LNCaP clone FGC (cell line): Measurements from ENCODE around the gene OR5B21.

Experiments
- DNase-seq: peaks from one replicate; pipeline ENCODE4 v3.0.0-alpha.2; 2011; ENCODE audit warnings: low read depth
- H3K4me3 ChIP-seq: 2 replicates; pipeline ENCODE4 v1.5.1; 2011; ENCODE audit warnings: mild to moderate bottlenecking, low read depth, low read length, control low read depth
- TF ChIP-seq, protein P1 (sequence below): IDR thresholded peaks from 2 replicates; pipeline ENCODE4 v1.5.1; 2012; ENCODE audit warnings: mild to moderate bottlenecking; ENCODE audit not compliant: control insufficient read depth, insufficient read depth; ENCODE audit errors: extremely low read depth

Gene OR5B21

GRCh38 chr11:58497951-58498350 is 10.0 kb downstream of the OR5B21 start:
- no peak overlapping the region for H3K4me3 ChIP-seq
- no peak for DNase-seq
- TF ChIP-seq, protein P1, sequence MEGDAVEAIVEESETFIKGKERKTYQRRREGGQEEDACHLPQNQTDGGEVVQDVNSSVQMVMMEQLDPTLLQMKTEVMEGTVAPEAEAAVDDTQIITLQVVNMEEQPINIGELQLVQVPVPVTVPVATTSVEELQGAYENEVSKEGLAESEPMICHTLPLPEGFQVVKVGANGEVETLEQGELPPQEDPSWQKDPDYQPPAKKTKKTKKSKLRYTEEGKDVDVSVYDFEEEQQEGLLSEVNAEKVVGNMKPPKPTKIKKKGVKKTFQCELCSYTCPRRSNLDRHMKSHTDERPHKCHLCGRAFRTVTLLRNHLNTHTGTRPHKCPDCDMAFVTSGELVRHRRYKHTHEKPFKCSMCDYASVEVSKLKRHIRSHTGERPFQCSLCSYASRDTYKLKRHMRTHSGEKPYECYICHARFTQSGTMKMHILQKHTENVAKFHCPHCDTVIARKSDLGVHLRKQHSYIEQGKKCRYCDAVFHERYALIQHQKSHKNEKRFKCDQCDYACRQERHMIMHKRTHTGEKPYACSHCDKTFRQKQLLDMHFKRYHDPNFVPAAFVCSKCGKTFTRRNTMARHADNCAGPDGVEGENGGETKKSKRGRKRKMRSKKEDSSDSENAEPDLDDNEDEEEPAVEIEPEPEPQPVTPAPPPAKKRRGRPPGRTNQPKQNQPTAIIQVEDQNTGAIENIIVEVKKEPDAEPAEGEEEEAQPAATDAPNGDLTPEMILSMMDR: no peak

- DNase-seq: no peak
- TF ChIP-seq, protein P1: no peak
- no peak overlapping the region for H3K4me3 ChIP-seq
These were observed 12.0 kb downstream of the OR5B21 start for GRCh38 chr11:58495906-58496305.

GRCh38 chr11:58494101-58494500 is 13.8 kb downstream of the OR5B21 start:
- DNase-seq: no peak
- H3K4me3 ChIP-seq: no peak overlapping the region
- TF ChIP-seq, protein P1: no peak

GRCh38 chr11:58493676-58494075 is 14.2 kb downstream of the OR5B21 start:
- DNase-seq: no peak
- no peak overlapping the region for H3K4me3 ChIP-seq
- TF ChIP-seq, protein P1: no peak

DNA sequence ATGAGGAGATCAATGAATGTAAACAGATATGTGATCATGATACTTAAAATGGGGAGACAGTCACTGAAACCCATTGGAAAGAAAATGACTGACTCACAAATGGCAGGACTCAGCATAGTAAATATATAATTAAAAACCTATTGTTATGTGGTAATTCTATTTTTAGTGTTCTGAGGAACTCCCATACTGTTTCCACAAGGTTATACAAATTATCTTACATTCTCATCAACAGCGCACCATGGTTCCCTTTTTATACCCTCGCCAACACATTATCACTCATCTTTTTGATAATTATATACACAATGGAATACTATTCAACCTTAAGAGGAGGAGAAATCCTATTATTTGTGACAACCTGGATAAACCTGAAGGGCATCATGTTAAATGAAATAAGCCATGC is 17.1 kb downstream of the OR5B21 start:
- TF ChIP-seq, protein P1: no peak
- DNase-seq: no peak

DNA sequence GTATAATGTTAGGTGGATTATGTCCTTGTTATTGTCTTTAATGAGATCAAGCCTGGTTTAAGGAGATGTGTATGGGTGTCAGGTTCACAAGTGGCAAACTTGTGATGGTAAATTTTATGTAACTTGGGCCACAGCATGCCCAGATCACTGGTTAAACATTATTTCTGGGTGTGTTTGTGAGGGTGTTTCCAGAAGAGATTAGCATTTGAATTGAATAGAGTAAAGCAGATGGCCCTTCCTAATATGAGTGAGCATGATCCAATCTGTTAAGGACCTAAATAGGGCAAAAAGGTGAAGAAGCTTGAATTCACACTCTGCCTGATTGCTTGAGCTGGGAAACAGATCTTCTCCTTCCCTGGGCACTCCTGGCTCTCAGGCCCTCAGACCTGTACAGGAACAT is 20.7 kb downstream of the OR5B21 start:
- TF ChIP-seq, protein P1: no peak
- no peak overlapping the region for H3K4me3 ChIP-seq
- DNase-seq: no peak

More for the DNA sequence above, 17.1 kb downstream of the OR5B21 start:
- H3K4me3 ChIP-seq: no peak overlapping the region

DNA sequence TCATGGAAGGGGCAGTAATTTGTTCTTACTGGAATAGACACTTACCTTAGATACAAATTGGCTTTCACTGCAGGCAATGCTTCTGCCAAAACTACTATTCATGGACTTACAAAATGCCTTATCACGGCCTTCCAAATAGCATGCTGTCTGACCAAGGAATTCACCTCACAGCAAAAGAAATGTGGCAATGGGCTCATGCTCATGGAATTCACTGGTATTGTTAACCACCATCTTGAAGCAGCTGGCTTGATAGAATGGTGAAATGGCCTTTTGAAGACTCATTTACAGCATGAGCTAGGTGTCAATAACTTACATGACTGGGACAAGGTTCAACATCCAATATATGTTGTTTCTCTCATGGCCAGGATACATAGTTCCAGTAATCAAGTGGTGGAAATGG is 21.9 kb downstream of the OR5B21 start:
- TF ChIP-seq, protein P1: no peak
- no peak for DNase-seq
- no peak overlapping the region for H3K4me3 ChIP-seq
